CD14-positive monocyte (primary cell): ENCODE measurements around the gene TPM2. TPM values are rescaled to one million over a fixed set of nuclear protein-coding genes. Genes with fewer than 3 reads are reported as not detected.

Experiments
- DNase-seq, 3 donors: peaks; one replicate each; pipeline ENCODE4 v3.0.0-alpha.2; 2011 to 2022
- H2AFZ ChIP-seq: 2 replicates; pipeline ENCODE4 v1.6.0; 2012; ENCODE audit warnings: mild to moderate bottlenecking, low read depth, low read length, inconsistent platforms; ENCODE audit not compliant: insufficient read depth, poor library complexity, severe bottlenecking
- H3K27ac ChIP-seq, 2 donors: 1 replicate in 1 of 2; 2 replicates in 1 of 2; pipeline ENCODE4 v1.5.1; 2012 to 2013; ENCODE audit warnings: low read length in 2 of 2, control low read depth in 1 of 2, inconsistent platforms in 1 of 2, low read depth in 1 of 2, mild to moderate bottlenecking in 1 of 2
- H3K27me3 ChIP-seq, 2 donors: one replicate each; pipeline versions ENCODE4 v1.6.0 to v1.6.1; 2011 to 2013; ENCODE audit warnings: low read length in 2 of 2; ENCODE audit not compliant: control insufficient read depth in 2 of 2, insufficient read depth in 2 of 2
- H3K36me3 ChIP-seq, 2 donors: replicated peaks in 1 of 2; 1 replicate in 1 of 2; 2 replicates in 1 of 2; pipeline versions ENCODE4 v1.5.1 to v1.6.1; 2012 to 2013; ENCODE audit warnings: low read length in 2 of 2, control low read depth in 1 of 2, inconsistent platforms in 1 of 2, mild to moderate bottlenecking in 1 of 2; ENCODE audit not compliant: insufficient read depth in 2 of 2, control insufficient read depth in 1 of 2
- H3K4me1 ChIP-seq, 2 donors: 1 replicate in 1 of 2; 2 replicates in 1 of 2; pipeline versions ENCODE4 v1.5.1 to v1.6.1; 2012 to 2013; ENCODE audit warnings: low read length in 2 of 2, control low read depth in 1 of 2, inconsistent platforms in 1 of 2, mild to moderate bottlenecking in 1 of 2, moderate library complexity in 1 of 2; ENCODE audit not compliant: insufficient read depth in 2 of 2, control insufficient read depth in 1 of 2
- H3K4me2 ChIP-seq: replicated peaks from 2 replicates; pipeline ENCODE3; 2012; ENCODE audit warnings: low read length, moderate library complexity, mild to moderate bottlenecking; ENCODE audit not compliant: poor library complexity, severe bottlenecking; ENCODE audit errors: extremely low read depth
- H3K4me3 ChIP-seq, 3 experiments: fragments of 200-600 bp in 1 of 3; sonication (generic) in 1 of 3; replicated peaks in 1 of 3; 1 replicate in 2 of 3; 2 replicates in 1 of 3; pipeline ENCODE4 v1.5.1; 2011 to 2013; ENCODE audit warnings: low read length in 3 of 3, mild to moderate bottlenecking in 3 of 3, control low read depth in 2 of 3, low read depth in 2 of 3, inconsistent platforms in 1 of 3, moderate library complexity in 1 of 3
- H3K79me2 ChIP-seq: 2 replicates; pipeline ENCODE4 v1.6.0; 2012; ENCODE audit warnings: mild to moderate bottlenecking, control low read depth, inconsistent platforms, low read length, moderate library complexity; ENCODE audit not compliant: insufficient read depth
- H3K9ac ChIP-seq: 2 replicates; pipeline ENCODE4 v1.6.0; 2017; ENCODE audit warnings: low read length, mild to moderate bottlenecking; ENCODE audit not compliant: insufficient read depth, poor library complexity, severe bottlenecking
- H3K9me3 ChIP-seq, 2 donors: replicated peaks in 1 of 2; 1 replicate in 1 of 2; 2 replicates in 1 of 2; pipeline versions ENCODE4 v1.5.1 to v1.6.1; 2012 to 2013; ENCODE audit warnings: low read length in 2 of 2, control low read depth in 1 of 2; ENCODE audit not compliant: control insufficient read depth in 1 of 2, insufficient read depth in 1 of 2
- H4K20me1 ChIP-seq: 2 replicates; pipeline ENCODE4 v1.6.0; 2012; ENCODE audit warnings: mild to moderate bottlenecking, low read length, control low read depth, moderate library complexity; ENCODE audit not compliant: insufficient read depth
- H3K27ac Mint-ChIP-seq, 7 donors: one replicate each; pipeline ENCODE4 v1.8.0; 2020; ENCODE audit warnings: mild to moderate bottlenecking in 7 of 7, mixed read lengths in 7 of 7, moderate library complexity in 6 of 7, inconsistent platforms in 2 of 7
- H3K27me3 Mint-ChIP-seq, 3 donors: one replicate each; pipeline ENCODE4 v1.8.0; 2021 to 2022; ENCODE audit warnings: low read depth in 3 of 3, mild to moderate bottlenecking in 3 of 3, mixed read lengths in 3 of 3, moderate library complexity in 3 of 3, inconsistent platforms in 1 of 3
- H3K36me3 Mint-ChIP-seq, 2 donors: one replicate each; pipeline ENCODE4 v1.8.0; 2020; ENCODE audit warnings: mixed read lengths in 2 of 2, inconsistent platforms in 1 of 2, mild to moderate bottlenecking in 1 of 2
- H3K4me1 Mint-ChIP-seq: one replicate; pipeline ENCODE4 v1.8.0; 2020; ENCODE audit warnings: mild to moderate bottlenecking, mixed read lengths
- H3K4me3 Mint-ChIP-seq, 2 donors: one replicate each; pipeline ENCODE4 v1.8.0; 2020; ENCODE audit warnings: mild to moderate bottlenecking in 2 of 2, mixed read lengths in 2 of 2, moderate library complexity in 1 of 2
- H3K9me3 Mint-ChIP-seq, 7 donors: one replicate each; pipeline ENCODE4 v1.8.0; 2020 to 2022; ENCODE audit warnings: mixed read lengths in 7 of 7, mild to moderate bottlenecking in 6 of 7, moderate library complexity in 6 of 7, inconsistent platforms in 2 of 7
- CTCF ChIP-seq: fragments of 200-600 bp; IDR thresholded peaks from one replicate; pipeline ENCODE4 v1.8.0; 2022; ENCODE audit warnings: antibody characterized with exemption, mild to moderate bottlenecking
- intact Hi-C, 2 donors: fragments of 100-400 bp; cut with micrococcal nuclease; formaldehyde crosslinking; loops; one replicate each; pipeline versions ENCODE4 v1.15.0 to v1.15.1; 2023
- polyA plus RNA-seq, 3 donors: library from polyadenylated mRNA; depleted of rRNA in 1 of 3; unstranded in 2 of 3; stranded (reverse) in 1 of 3; fragments of 300-500 nt in 2 of 3; fragments of >200 nt in 1 of 3; fragmentation: Illumina TruSeq in 2 of 3; gene quantifications; 1 replicate in 2 of 3; 2 replicates in 1 of 3; pipeline ENCODE4 v1.2.3, GENCODE V29; 2012 to 2021
- small RNA-seq: library from RNA; depleted of rRNA; stranded (forward); fragments of <200 nt; gene quantifications from one replicate; pipeline ENCODE3, GENCODE V24; 2012; ENCODE audit warnings: low read depth; ENCODE audit not compliant: insufficient read length

The TPM2 gene
- polyA plus RNA-seq, 3 donors = 7.7 TPM; not detected in 2

GRCh38 chr9:35635730-35636129 lies 54.0 kb downstream of the TPM2 start:
- Histone ChIP-seq H3K36me3 (no peaks in the 10 kb centered on the region), H3K27ac (peak overlapping the region; percentile 71 to 90), H3K9me3 (no peaks in the 10 kb centered on the region), H3K4me1 (peaks cover 69 to 71% of the 10 kb centered on the region in 2 donors), H3K27me3 (no peaks in the 10 kb centered on the region), H2AFZ (no peak overlapping the region), H3K9ac (no peak overlapping the region), H4K20me1 (no peaks in the 10 kb centered on the region), H3K4me3 (peak overlapping the region in 1 of 3 experiments; percentile 15), H3K79me2 (no peaks in the 10 kb centered on the region), H3K4me2 (peak overlapping the region; percentile 52)
- peak overlapping the region; percentile 72 to 92 (median 88) for H3K27ac Mint-ChIP-seq
- H3K4me3 Mint-ChIP-seq = no peak overlapping the region
- intact Hi-C loops = no loop called here
- no peak for DNase-seq
- H3K4me1 Mint-ChIP-seq = peaks cover 70% of the 10 kb centered on the region
- H3K9me3 Mint-ChIP-seq = peaks cover 0 to 4% (median 3%) of the 10 kb centered on the region in 7 donors
- no peak for TF ChIP-seq CTCF
- peaks cover 6% of the 10 kb centered on the region in 2 donors for H3K36me3 Mint-ChIP-seq
- peaks cover 0 to 2% (median 0%) of the 10 kb centered on the region in 3 donors for H3K27me3 Mint-ChIP-seq

Small RNAs within 50 kb of the gene (small RNA-seq; reads per million reads assigned to genes)
- 0.94 reads per million for gene MIR6853
- not detected for gene RMRP
- not detected for gene RN7SL22P

Other genes with a start within 250 kb of the TPM2 start
- gene RUSC2, start 199.8 kb downstream of the TPM2 start, polyA plus RNA-seq = 10 to 100 TPM in 1 of 3 donors, 1 to 10 TPM in 2; 2.2 to 18.8 (median 3.7) TPM
- 10 to 100 TPM in 1 of 3 donors, 1 to 10 TPM in 2; 2.9 to 38.3 (median 2.9) TPM for gene TESK1, start 84.7 kb downstream of the TPM2 start, polyA plus RNA-seq
- gene CD72, start 71.5 kb downstream of the TPM2 start, polyA plus RNA-seq = 1 to 10 TPM; 1.6 to 6.8 (median 1.8) TPM
- gene SIT1, start 39.0 kb downstream of the TPM2 start, polyA plus RNA-seq = under 1 TPM in 2 of 3 donors, not detected in 1; 0.27 to 0.36 TPM
- 10 to 100 TPM in 1 of 3 donors, not detected in 2; 13.3 TPM for gene RMRP, start 31.9 kb downstream of the TPM2 start, polyA plus RNA-seq
- gene CCDC107, start 31.6 kb downstream of the TPM2 start, polyA plus RNA-seq = 10 to 100 TPM; 17.2 to 32.6 (median 23.2) TPM
- under 1 TPM; 0.13 to 0.53 (median 0.42) TPM for gene ARHGEF39, start 24.7 kb downstream of the TPM2 start, polyA plus RNA-seq
- not detected for gene CA9, start 16.0 kb downstream of the TPM2 start, polyA plus RNA-seq
- 100 to 1,000 TPM in 1 of 3 donors, 10 to 100 TPM in 2; 46.6 to 251 (median 93.0) TPM for gene TLN1, start 42.3 kb upstream of the TPM2 start, polyA plus RNA-seq
- gene CREB3, start 42.7 kb upstream of the TPM2 start, polyA plus RNA-seq = 10 to 100 TPM; 17.4 to 38.7 (median 32.2) TPM
- 100 to 1,000 TPM in 1 of 3 donors, 10 to 100 TPM in 2; 18.1 to 130 (median 26.4) TPM for gene GBA2, start 59.3 kb upstream of the TPM2 start, polyA plus RNA-seq
- 1 to 10 TPM; 2.3 to 9.0 (median 3.3) TPM for gene RGP1, start 59.4 kb upstream of the TPM2 start, polyA plus RNA-seq
- gene MSMP, start 64.4 kb upstream of the TPM2 start, polyA plus RNA-seq = not detected
- gene NPR2, start 101.7 kb upstream of the TPM2 start, polyA plus RNA-seq = under 1 TPM in 1 of 3 donors, not detected in 2; 0.48 TPM
- 1 to 10 TPM in 1 of 3 donors, under 1 TPM in 2; 0.52 to 2.9 (median 0.68) TPM for gene SPAG8, start 122.3 kb upstream of the TPM2 start, polyA plus RNA-seq
- 10 to 100 TPM; 19.9 to 64.5 (median 59.1) TPM for gene HINT2, start 125.1 kb upstream of the TPM2 start, polyA plus RNA-seq
- under 1 TPM in 2 of 3 donors, not detected in 1; 0.05 to 0.63 TPM for gene FAM221B, start 138.8 kb upstream of the TPM2 start, polyA plus RNA-seq
- gene TMEM8B, start 139.3 kb upstream of the TPM2 start, polyA plus RNA-seq = 10 to 100 TPM in 1 of 3 donors, 1 to 10 TPM in 2; 2.6 to 11.6 (median 3.8) TPM
- not detected for gene OR13J1, start 180.5 kb upstream of the TPM2 start, polyA plus RNA-seq
- not detected for gene HRCT1, start 216.3 kb upstream of the TPM2 start, polyA plus RNA-seq
- gene SPAAR, start 219.6 kb upstream of the TPM2 start, polyA plus RNA-seq = not detected